Fibroblast of skin of scalp (primary cell): ENCODE data around the gene RIN2. TPM values are rescaled to one million over a fixed set of nuclear protein-coding genes. Genes with fewer than 3 reads are reported as not detected.

Source experiments
- DNase-seq: peaks from one replicate; pipeline ENCODE4 v3.0.0-alpha.2; 2013
- polyA plus RNA-seq, 2 experiments: library from polyadenylated mRNA; unstranded; fragments of 120-200 nt; gene quantifications; one replicate each; pipeline ENCODE4 v1.2.1, GENCODE V29; 2013; ENCODE audit not compliant: insufficient read length in 2 of 2

Gene RIN2, protein sequence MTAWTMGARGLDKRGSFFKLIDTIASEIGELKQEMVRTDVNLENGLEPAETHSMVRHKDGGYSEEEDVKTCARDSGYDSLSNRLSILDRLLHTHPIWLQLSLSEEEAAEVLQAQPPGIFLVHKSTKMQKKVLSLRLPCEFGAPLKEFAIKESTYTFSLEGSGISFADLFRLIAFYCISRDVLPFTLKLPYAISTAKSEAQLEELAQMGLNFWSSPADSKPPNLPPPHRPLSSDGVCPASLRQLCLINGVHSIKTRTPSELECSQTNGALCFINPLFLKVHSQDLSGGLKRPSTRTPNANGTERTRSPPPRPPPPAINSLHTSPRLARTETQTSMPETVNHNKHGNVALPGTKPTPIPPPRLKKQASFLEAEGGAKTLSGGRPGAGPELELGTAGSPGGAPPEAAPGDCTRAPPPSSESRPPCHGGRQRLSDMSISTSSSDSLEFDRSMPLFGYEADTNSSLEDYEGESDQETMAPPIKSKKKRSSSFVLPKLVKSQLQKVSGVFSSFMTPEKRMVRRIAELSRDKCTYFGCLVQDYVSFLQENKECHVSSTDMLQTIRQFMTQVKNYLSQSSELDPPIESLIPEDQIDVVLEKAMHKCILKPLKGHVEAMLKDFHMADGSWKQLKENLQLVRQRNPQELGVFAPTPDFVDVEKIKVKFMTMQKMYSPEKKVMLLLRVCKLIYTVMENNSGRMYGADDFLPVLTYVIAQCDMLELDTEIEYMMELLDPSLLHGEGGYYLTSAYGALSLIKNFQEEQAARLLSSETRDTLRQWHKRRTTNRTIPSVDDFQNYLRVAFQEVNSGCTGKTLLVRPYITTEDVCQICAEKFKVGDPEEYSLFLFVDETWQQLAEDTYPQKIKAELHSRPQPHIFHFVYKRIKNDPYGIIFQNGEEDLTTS
- 14.8 TPM for polyA plus RNA-seq (2013, experiment 1 of 2; ENCODE audit: insufficient read length)
- polyA plus RNA-seq (2013, experiment 2 of 2; ENCODE audit: insufficient read length), result 14.1 TPM

DNA sequence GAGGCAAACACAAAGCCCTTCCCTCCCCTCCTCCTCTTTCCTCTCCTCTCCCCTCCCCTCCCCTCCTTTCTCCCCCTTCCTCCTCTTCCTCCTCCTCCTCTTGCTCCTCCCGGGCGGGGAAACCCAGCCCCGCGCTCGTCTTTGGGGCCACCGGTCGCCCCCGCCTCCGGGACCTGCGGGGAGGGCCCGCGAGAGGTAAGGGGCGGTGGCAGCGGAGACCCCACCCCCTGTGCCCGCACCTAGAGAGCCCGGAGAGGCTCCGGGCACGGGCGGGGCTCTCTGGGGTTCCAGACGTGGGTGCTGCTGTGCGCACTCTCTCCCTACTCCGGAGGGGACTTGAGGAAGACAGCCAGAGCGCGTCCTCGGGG is at the start of gene RIN2:
Gene RIN2, plus strand, starts transcription at position 126 of the 368 bp plus-strand sequence. CDS start 131,344 bp downstream, outside the sequence.
- DNase-seq, result no peak

DNA sequence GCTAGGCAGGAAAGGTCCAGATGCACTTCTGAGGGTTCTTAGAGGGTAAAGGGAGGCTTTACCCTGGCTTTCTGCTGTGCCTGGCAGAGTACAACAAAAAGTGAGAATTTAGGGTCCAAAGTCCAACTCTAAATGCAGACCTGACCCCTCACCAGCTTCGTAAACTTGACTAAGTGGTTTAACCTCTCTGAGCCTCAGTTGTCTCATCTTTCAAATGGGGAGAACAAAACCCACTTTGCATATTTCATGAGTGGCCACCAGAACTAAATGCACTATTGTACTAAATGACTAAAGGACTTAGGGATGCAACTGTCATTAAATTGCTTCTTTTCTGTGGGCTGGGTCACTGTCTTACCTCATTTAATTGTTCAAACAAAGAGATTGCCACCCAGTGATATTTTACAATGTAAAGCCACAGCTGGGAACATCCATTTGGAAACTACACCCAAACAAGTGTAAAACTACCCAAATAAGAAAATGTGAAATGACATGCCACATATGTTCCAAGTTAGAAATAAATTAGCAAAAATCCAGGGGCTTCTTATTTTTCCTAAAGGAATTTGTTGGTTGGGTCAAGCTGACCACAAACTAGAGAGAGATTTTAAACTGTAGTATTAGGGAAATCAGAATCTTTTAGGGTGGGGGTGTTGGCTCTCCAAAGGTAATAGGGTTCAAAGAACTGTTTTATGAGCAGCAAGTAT is 48.3 kb upstream of the RIN2 start:
- DNase-seq, result no peak

DNA sequence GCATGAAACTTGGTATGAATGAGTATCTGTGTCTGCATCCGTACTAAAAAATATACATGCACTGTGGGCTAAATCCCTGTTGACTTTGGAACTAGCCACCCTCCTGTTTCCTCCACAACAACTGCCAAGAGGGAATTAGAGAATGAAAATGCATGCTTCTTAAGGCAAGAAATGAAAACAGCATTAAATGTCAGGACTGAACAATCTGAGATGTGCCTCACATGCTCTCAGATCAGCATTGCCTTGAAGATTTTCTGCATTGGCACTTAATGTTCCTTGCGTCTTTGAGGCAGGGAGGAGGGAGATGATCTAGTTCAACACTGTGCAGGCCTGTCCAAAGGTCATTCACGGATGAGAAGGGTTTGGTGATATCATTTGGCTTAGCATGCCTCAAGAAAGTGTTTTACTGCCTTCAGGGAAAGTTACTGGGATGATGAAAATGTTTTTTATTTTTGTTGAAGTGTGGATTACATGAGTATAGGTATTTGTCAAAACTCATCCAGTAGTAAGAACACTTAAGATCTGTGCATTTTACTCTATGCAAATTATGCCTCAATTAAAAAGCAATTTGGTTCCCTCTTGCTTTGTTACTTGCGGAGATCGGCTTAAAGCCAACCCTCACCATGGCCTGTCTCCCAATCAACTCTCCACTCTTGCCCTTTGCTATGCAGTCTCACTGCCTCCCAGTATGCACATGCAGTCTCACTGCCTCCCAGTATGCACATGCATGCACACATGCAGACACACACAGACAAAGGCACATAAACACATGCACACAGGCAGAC is 47.5 kb upstream of the RIN2 start:
- DNase-seq, result peak; percentile 51

DNA sequence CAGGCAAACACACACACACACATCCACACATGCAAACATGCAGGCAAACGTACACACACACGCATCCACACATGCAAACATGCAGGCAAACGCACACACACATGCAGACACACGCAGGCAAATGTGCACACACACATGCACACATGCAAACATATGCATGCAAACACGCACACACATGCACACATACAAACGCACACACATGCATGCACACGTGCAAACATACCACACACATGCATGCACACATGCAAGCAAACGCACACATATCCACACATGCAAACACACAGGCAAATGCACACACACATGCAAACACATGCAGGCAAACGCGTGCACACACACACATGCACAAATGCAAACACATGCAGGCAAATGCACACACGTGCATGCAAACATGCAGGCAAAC is 46.9 kb upstream of the RIN2 start:
- DNase-seq, result no peak

DNA sequence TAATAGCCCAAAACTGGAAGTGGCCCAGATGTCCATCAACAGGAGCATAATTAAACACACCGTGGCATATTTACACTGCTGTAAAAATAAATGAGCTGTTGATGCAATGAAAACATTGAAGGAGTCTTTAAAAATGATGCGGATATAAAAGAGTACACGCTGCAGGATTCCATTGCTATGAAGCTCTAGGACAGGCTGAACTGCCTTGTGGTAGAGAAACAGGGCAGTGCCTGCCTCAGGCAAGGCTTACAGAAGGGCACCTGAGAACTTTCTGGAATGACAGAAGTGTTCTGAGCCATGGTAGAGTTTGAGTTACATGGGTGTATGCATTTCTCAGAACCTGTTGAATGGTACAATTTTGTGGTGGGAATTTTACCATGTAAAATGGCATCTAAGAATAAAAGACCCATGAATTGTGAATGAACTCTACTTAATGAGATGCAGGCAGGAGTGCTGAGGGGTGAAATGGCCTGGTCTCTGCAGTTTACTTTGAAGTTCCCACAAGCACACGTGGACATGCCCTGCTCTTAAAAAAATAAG is 45.3 kb upstream of the RIN2 start:
- DNase-seq, result no peak

DNA sequence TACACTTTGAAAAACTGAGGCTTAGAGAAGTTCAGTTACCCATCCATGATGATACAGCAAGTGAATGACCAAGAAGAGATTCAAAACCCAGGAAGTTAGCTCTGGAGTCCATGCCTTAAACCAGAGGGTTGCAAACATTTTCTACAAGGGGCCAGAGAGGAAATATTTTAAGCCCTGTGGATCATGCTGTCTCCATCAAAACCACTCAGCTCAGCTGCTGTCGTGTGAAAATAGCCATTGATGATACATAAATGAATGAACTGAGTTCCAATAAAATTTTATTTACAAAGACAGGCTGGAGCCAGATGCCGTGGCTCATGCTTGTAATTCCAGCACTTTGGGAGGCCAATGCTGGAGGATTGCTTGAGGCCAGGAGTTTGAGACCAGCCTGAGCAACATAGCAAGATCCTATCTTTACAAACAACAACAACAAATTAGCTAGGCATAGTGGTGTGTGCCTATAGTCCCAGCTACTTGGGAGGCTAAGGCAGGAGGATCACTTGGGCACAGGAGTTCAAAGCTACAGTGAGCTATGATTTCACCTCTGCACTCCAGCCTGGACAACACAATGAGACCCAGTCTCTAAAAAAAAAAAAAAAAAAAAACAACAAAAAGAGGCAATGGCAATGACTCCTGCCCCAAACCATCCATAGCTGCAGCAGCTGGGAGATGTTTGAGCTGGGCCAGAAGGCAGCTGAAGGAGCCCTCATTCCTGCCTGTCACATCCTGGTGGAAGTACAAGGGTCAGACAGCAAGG is 44.1 kb upstream of the RIN2 start:
- DNase-seq, result no peak

DNA sequence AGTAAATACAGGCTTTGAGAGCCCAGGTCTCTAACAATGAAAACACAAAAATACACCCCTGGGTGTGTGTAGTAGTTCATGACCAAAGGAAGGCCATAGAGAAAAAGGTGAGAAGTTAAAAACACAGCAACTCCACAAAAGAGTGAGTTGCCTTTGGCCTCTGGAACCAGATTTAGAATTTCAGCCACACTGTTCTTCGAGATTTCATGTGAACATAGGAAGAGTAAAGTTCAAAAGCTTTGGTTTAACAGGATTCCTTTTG is 43.5 kb upstream of the RIN2 start:
- DNase-seq, result no peak

DNA sequence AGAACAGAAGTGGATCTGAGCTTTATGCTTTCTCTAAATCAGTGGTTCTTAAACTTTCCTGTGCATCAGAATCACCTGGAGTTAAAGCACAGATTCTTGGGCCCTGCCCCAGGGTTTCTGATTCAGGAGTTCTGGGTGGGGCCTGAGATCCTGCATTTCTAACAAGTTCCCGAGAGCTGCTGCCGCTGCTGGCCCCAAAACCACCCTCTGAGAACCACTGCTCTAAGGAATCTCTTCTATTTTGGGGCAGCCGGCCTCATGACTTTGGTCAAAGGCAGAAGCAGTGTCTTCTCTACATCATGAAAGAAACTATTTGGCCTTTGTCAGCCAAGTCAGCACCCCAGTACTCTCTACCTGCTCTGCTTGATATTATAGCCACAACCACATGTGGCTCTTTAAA is 42.1 kb upstream of the RIN2 start:
- no peak for DNase-seq

DNA sequence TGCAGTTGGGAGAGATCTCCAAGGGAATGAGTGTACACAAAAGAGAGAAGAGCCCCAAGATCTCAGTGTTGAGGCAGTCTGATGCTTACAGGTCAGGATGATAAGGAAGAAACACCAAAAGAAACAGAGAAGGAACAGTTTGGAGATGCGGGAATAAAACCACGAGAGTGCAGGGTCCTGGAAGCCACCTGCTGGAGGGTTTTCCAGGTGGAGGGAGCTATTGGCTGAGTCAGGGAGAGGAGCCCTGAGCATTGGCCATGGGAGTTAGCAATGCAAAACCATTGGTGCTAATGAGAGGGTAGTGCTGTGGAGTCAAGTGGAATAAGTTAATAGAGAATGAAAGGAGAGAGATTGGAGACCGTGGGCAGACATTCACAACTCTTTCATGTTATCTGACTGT is 39.2 kb upstream of the RIN2 start:
- DNase-seq, result no peak

DNA sequence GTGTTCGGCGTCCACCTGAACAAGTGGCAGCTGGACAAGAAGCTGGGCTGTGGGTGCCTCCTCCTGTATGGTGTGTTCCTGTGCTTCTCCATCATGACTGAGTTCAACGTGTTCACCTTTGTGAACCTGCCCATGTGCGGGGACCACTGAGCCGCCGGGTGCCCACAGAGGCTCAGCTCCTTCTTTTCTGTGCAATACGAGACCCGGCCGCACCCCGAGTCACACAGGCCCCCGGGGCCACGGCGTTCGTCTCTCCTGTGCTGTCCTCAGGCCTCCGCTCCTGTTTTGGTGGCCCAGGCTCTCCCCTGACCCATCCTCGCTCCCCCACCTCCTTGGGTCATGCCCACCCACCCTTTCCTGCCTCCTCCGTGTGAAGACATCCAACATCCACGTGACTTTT is 37.1 kb upstream of the RIN2 start:
- no peak for DNase-seq

DNA sequence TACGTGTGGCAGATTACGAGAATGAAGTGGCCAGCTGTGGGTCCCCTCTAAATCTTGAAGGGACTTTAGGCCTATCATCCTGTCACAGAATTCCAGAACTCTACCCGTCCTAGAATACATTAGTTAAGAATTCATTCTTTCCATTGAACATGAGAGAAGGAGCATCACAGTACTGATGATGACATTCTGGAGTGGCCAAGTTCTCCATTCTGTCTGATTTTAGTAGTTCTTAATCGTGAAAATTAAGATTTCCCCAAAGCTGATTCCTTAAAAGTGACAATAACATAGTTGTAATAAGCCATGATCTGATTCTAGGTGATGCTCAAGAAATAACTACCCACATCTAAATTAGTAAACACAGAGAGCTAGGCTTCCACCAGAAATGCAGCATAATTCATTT is 35.0 kb upstream of the RIN2 start:
- DNase-seq, result no peak

DNA sequence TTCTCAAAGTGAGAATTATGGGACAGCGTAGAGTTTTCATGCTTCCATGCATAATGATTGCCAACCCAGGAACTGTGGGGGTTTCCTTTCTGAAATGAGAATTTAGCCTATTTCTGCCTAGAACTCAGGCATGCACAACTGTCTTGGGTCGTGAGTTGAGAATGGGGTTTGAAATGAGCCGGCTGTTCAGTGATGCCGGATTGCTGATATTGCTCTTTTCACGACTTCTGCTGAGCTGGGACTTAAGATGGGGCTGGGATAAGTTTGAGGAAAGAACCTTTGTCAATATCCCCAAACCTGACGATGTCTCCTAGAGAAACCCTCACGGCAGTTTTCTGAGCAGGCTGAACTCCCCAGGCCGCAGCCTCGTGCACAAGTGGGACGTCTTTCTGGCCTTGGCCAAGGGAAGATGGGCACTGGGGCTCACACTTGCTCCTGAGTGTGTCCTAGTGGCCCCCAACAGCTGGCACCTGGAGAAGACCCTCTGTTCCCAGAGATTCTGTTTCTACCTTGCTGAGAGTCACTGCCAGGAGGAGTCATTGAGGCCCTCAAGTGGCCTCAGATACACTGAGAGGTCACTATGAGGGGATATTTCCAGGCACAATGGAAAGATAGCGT is 34.1 kb upstream of the RIN2 start:
- no peak for DNase-seq

DNA sequence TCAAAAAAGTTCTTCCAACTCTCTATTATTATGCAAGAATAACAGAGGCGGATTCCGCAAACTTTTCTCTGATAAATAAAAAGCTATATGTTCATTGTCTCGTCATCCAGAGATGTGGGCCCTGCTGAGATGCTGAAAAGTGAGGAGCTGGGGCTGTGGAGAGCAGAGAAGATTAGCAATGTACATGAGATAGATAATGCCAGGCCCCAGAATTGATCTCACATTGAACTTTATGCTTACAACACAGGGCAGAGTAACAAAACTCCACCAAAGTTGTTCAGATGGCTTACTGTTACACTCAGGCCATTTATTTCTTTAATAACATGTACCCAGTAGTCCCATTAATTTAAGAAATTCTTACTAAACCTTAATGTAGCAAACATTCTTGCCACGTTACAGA is 32.7 kb upstream of the RIN2 start:
- no peak for DNase-seq

DNA sequence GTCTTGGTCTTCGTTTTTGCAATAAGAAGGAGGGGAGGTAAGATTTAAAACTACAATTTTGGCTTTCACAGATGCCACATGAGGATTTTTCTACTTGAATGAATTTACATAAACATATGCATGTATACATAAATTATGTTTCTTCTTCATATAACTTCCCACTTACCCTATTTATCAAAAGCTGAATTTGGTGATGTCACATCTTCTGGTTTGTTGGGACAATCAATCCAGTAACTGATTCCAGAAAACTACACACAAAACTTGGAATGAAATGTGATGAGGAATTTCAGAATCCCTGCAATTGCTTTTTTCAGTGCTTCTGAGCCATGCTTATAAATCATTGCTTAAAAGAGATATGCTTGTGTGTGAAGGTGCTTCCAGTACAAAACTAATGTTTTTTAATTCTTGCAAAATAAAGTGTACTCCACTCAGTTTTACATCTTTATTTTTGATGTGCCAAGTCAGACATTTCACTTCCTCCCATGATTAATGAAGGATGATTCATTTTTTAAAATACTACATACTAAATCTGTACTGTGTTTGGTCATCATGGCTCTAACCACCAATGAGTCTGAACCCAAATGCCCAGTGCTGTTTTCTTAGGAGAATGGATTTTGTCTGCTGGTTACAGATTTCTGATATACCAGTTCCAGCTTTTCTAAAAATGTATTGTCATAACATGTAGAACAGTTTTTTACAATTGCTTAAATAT is 32.1 kb upstream of the RIN2 start:
- peak; percentile 22 for DNase-seq

DNA sequence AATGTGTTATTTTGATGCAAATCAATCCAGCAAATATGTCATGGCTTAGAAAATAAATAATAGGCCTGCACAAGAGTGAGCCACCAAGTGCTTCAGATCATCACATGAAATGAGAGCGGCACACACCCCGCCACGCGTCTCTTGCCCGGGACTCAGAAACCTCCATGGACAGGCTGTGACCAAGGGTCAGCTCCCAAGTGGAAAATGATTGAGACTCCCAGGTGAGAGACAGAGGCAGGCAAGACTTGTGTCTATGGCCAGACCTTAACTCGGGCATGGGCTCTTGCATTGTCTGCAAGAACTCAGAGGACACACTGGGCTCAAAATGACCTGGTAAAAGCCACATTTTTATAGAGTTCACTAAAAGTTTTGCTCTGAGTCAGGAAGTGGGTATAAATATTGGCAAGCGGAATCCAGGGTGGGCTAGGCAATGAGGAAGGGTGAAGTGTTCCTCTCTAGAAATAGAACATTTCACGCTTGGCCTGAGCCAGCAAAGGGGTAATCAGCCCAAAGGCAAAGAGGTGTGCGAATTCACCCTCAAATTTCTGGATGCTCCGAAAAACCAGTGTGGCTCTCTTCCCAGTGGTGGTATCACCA is 30.7 kb upstream of the RIN2 start:
- no peak for DNase-seq

DNA sequence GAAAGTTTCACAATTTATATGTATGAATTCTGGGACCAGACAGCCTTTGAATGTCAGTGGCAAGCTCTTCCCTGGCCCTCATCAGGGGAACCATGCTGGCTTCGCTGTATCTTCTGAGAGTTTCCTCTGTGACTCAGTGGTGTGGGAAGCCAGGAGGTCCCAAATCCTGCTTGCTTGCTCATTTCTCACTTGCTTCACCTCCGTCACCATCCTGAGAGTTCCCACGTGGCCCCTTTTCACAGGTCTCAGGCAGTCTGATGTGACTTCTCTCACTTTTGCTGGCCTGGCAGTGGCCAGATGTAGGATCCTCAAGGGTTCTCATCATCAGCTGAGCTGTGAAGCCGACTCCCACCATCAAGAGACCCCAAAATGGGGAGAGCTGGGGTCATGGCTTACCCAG is 28.4 kb upstream of the RIN2 start:
- DNase-seq, result no peak

DNA sequence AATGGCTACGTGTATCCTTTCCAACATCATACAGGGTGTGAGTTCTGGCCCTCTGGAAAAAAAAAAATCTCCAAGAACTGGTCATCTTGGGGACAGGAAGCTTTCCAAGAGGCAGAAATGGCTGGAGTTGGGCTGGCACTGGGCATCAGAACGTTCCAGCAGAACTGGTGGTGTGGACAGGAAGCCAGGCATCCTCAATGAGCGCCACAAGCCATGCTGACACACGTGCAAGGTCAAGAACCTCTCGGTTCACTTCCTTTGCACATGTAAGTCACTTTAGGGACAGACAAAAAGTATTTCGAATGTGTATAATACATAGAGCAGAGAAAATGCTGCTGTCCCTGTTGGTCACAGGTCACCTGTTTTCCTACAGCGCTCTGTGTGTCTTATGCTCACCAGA is 27.4 kb upstream of the RIN2 start:
- no peak for DNase-seq

DNA sequence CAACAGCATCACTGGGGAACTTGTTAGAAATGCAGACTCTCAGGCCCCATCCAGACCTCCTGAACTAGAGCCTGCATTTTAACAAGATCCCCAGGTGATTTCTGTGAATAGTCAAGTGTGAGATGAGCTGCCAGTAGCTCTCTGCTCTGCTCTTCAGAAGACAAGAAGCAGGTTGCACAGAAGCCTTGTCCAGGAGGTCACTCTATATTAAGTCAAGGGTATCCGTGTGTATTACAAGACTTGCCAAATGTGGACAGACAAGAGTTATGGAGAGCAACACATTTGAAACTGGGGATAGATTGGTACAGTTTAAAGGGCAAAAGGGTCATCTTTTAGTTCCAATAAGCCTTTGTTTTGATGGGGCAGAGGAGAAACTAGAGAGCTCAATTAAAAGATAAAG is 23.2 kb upstream of the RIN2 start:
- DNase-seq, result no peak

DNA sequence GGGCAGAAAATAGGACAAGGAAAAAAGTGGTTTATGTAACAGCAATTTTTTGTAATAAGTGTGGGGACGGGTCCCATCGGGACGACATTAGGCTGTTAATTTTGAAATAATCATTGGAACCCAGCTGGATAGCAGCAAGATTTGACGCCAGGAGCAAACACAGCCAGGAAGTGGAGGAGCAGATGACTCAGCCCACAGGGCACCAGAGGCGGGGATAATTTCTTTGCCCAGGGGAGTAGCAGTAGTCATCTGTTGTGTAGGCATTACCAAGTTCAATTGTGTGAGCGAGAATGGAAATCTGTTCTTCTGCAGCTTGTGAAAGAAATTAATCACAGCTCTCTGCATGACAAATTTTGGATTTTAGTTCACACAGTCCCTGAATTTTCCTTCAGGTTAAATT is 22.6 kb upstream of the RIN2 start:
- peak; percentile 86 for DNase-seq

DNA sequence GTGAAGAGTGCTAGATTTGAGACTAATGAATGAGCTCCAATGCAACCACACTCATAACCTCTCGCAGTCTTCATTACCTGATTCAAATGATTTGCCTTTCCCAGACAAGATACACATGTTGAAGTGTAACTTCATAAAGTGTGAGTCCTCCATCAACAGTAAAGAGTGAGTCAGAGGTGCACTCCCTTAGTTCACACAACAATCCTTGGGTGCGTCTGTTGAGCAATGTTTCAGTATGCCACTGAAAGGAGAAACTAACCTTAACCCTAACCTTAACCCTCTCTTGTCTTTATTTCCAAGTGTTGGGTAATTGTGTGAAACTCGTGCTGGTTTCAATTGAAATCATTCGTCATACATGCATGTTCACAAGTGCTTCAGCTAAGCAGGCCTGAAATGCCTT is 21.0 kb upstream of the RIN2 start:
- DNase-seq, result peak; percentile 25
